ENCODE results near the gene RIOK2.
"Not testable (repeated sequence)": the region's sequence is repeated elsewhere in the genome, so short reads cannot be mapped to it uniquely, and the experiment has no call there.

The RIOK2 gene

GRCh38 chr5:97183100-97183929 is at the start of gene RIOK2:
Gene RIOK2 (minus strand): TSS chr5:97183247. CDS start chr5:97183191, 56 bp downstream.
- peak; percentile 96 for DNase-seq (ENCODE audit: low read depth, low spot score)

DNA sequence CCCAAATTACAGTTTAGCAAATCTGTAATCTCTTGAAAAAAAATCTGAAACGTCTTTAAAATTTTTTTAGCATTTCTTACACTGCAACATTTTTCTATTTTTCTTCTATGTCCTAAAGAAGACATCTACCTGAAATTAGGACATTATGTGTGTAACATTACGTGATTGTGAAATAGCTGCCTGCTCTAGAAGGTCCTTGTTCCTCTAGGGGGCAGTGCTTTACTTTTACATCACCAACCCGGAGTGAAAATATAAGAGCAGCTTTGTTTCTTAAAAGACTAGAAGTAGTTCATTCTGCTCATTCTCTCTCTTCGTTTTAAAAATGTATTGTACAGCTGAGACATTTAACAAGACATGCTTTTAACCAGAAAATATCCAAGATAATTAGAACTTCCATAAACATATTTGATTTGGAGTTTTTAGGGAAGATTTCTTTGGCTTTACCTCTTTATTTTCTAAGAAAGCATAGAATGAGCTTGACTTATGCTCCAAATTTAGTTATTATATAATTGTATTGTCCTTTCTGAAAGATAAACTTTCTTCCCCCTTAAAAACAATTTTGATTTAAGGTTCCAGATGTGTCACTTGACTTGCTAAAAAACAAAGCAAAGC is 48.1 kb upstream of the RIOK2 start:
- peak; percentile 83 for DNase-seq (ENCODE audit: low read depth, low spot score)

DNA sequence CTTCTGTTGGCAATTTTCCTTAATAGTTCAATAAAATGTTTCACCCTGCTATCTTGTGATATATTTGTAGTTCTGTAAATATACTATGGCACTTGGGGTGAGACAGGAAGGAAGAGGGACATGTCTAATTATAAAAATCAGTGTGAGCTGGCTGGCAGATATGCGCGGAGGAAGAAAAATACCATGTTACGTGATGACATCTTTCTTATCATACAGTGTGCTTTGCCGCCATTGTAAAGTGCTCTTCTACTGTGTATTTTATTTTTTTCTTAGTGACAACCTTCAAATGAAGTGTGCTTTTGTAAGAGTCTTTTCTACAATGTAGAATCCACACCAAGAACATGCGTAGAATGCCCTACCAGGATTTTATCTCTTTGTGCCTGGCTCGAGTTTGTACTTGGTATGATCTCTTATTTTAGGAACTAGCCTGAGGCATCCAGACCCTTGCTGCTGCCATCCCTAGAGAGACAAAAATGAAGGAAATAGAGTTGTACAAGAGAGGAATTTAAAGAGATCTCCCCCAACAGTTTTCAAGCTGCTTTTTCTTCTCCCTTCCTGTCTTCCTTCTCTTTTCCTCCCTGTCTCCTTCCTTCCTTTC is 46.7 kb upstream of the RIOK2 start:
- DNase-seq (ENCODE audit: low read depth, low spot score), result no peak

- no peak for DNase-seq (ENCODE audit: low read depth, low spot score)
These were observed 46.1 kb upstream of the RIOK2 start for GRCh38 chr5:97229196-97229595.

- DNase-seq (ENCODE audit: low read depth, low spot score), result no peak
These were observed 42.2 kb upstream of the RIOK2 start for GRCh38 chr5:97225222-97225621.

GRCh38 chr5:97224112-97224750 is 41.2 kb upstream of the RIOK2 start:
- DNase-seq (ENCODE audit: low read depth, low spot score), result peak; percentile 33

- DNase-seq (ENCODE audit: low read depth, low spot score), result no peak
These were observed 40.5 kb upstream of the RIOK2 start for GRCh38 chr5:97223596-97223995.

DNA sequence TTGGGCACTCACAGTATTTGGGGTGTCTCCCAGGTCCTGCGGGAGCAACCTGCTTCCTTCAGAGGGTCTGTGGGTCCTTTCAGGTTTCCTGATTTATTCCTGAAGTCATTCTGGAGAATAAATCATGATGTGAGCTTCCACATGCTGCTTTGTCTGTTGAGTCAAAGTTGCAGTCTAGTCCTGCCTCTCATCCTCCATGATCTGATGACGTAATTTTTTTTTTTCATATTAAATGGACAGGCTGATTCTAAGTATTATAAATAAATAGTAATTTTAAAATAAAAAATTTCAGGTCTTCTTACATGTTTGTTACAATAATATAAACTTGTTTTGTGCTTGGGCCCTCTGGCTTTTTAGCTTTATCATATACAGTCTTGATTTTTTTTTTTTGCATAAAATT is 26.3 kb upstream of the RIOK2 start:
- no peak for DNase-seq (ENCODE audit: low read depth, low spot score)

- no peak for DNase-seq (ENCODE audit: low read depth, low spot score)
These were observed 25.7 kb upstream of the RIOK2 start for GRCh38 chr5:97208714-97209113.

GRCh38 chr5:97208184-97208713 is 25.2 kb upstream of the RIOK2 start:
- DNase-seq (ENCODE audit: low read depth, low spot score), result no peak

DNA sequence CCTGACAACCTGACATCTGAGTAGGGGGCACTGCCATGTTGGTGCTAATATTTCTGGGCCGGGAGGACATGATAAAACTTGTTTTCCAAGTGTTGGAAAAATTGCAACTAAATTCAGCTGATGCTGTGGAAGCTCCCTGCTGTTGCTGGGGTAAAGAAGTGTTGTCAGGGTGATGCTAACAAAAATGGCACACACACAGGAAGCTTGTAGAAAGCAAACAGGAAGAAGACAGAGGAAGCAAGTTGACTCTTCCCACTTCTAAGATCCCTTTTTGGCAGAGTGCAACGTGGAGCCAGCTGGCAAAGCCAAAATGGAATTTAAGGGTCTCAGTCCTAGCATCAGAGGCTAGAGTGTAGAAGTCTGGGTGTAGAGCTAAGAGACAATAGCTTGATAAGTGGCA is 11.3 kb upstream of the RIOK2 start:
- no peak for DNase-seq (ENCODE audit: low read depth, low spot score)

GRCh38 chr5:97193355-97193688 is 10.3 kb upstream of the RIOK2 start:
- no peak for DNase-seq (ENCODE audit: low read depth, low spot score)

- DNase-seq (ENCODE audit: low read depth, low spot score), result no peak
These were observed 9.7 kb upstream of the RIOK2 start for GRCh38 chr5:97192580-97193354.

DNA sequence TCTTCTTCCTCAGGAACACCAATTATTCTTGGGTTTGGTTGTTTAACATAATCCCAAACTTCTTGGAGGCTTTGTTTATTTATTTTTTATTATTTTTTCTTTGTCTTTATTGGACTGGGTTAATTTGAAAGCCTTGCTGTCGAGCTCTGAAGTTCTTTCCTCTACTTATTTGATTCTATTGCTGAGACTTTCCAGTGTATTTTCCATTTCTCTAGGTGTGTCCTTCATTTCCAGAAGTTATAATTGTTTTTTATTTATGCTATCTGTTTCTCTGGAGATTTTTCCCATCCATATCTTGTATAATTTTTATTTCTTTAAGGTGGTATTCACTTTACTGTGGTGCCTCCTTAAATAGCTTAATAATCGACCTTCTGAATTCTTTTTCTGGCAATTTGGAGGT is 8.8 kb upstream of the RIOK2 start:
- DNase-seq (ENCODE audit: low read depth, low spot score), result no peak

- not testable (repeated sequence) for DNase-seq (ENCODE audit: low read depth, low spot score)
These were observed 6.5 kb upstream of the RIOK2 start for GRCh38 chr5:97189523-97189922.

GRCh38 chr5:97183930-97184213 is 825 bp upstream of the RIOK2 start:
- DNase-seq (ENCODE audit: low read depth, low spot score), result no peak

- peak; percentile 36 for DNase-seq (ENCODE audit: low read depth, low spot score)
These were observed 412 bp downstream of the RIOK2 start for GRCh38 chr5:97182571-97183099.

DNA sequence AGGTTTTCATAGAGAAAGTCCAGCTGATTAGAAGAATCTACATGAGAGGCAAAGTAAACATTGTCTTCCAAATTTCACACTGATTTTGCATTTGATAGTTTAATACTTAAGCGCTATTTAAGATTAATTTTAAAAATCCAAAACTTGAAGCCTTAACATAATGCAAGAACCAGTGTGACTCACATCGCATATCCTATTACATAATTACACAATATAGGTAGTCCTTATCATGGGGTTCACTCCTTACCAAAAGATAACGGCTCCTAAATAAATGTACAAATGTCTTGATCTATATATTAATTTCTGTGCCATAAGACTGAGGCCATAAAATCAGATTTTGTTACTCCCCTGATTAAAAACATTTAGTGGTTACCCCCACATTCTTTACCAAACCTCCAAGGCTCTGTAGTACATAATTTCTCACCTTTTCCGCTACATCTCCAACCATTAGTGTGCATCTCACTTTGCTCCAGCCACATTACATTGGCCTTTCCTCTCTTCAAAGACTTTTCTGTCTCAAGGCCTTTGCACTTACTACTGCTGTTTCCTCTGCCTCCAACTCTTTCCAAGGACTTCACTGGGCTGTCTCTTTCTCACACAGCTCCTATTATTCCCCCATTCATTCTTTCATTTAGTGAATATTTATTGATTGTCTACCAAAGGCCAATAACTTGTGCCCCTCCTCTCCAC is 1.0 kb downstream of the RIOK2 start:
- no peak for DNase-seq (ENCODE audit: low read depth, low spot score)

GRCh38 chr5:97179457-97179856 is 3.6 kb downstream of the RIOK2 start:
- not testable (repeated sequence) for DNase-seq (ENCODE audit: low read depth, low spot score)

DNA sequence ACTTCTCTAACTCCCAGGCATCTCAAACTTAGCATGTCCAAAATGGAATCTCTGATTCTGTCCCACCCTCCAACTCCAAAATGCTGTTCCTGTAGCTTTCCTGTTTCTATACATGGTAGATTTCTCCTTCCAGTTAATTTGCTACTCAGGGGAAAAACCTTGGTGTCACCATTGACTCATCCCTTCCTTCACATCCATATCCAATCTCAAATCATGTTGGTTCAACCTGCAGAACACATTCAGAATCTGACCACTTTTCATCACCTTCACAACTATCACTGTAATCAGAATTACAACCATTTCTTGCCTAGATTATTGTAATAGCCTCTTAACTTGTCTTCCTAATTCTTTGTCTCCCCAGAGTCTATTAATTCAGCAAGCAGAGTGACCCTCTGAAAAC is 10.8 kb downstream of the RIOK2 start:
- no peak for DNase-seq (ENCODE audit: low read depth, low spot score)

DNA sequence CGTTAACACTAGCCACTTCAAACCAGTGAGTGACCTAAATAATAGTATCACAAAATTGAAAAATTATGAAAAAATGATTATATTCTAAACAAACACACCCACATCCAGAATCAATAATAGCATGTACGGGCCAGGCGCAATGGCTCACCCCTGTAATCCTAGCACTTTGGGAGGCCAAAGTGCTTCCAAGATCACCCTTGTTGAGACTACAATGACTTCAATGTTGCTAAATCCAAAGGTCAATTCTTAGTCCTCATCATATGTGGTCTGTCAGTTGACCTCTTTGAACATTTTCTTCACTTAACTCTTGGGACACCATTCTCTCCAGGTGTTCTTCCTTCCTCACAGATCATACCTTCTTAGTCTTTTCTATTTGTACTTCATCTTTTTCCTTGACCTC is 11.3 kb downstream of the RIOK2 start:
- no peak for DNase-seq (ENCODE audit: low read depth, low spot score)
